GM10847 (cell line): ENCODE data around the gene ADCY4.
A peak's percentile ranks its signal among the peaks of the same experiment; 100 is the strongest.

Source experiments
- POLR2A ChIP-seq: IDR thresholded peaks from 2 replicates; pipeline ENCODE4 v1.6.1; 2011; ENCODE audit not compliant: insufficient read length; ENCODE audit errors: extremely low read depth

ADCY4 gene

DNA sequence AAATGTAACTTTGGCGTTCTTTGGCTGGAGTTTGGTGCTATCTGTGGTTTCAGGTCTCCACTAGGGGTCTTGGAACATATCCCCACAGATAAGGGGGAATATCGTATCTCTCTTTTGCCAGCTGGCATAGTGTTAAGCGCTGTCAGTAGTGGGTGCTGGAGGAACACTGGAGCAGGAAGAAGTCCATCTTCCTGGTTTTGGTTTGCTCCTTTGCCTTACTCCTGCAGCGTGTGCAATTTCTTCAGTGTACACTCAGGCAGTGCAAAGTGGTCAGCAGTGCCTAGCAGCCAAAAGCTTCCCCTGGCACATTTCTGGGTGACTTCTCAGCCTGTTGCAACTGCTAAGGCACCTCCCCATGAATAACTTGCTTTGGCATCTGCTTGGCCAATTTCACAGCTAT lies 16.6 kb upstream of the ADCY4 start:
- no peak for TF ChIP-seq POLR2A

- TF ChIP-seq POLR2A = no peak
These were observed 14.9 kb upstream of the ADCY4 start for GRCh38 chr14:24349742-24350141.

DNA sequence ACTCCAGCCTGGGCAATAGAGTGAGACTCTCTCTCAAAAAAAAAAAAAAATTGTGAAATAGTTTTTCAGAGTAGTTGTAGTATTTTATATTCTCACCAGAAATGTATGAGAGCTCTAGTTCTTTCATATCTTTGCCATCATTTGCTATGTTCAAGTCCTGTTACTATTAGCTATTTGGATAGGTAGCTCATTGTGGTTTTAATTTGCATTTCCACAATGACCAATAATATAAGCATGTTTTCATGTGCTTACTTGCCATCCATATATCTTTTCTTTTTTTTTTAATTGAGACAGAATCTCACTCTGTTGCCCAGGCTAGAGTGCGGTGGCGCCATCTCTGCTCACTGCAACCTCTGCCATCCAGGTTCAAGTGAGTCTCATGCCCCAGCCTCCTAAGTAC lies 13.3 kb upstream of the ADCY4 start:
- TF ChIP-seq POLR2A = no peak

DNA sequence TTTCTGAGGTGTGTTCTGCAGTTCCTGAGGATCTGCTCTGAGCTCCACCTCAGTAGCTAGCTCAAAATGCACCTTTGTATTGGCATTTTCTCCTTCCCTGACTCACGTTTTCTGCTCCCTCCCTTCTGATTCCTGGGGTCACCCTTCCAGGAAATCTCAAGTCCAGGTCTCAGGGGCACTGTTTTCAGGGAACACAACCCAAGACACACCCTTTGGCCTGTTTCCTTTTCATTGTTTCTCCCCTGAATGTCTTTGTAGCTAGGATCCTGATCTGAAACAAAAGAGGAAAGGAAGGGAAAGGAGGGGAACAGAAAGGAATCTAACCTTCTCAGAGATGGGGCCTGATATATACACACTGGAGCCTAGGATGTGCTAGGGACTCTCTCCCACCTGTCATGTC lies 12.3 kb upstream of the ADCY4 start:
- no peak for TF ChIP-seq POLR2A

GRCh38 chr14:24343795-24344660 lies 9.2 kb upstream of the ADCY4 start:
- TF ChIP-seq POLR2A = no peak

DNA sequence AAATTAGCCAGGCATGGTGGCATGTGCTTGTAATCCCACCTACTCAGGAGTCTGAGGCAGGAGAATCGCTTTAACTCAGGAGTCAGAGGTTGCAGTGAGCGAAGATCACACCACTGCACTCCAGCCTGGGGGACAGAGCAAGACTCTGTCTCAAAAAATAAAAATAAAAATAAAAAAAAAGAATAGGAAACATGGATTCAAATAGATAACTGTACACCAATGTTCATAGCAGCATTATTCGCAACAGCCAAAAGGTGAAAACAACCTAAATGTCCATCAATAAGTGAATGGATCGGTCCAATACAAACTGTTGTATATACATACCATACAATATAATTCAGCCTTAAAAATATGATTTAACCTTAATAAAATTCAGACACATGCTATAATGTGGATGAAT lies 8.0 kb upstream of the ADCY4 start:
- TF ChIP-seq POLR2A = no peak

GRCh38 chr14:24340606-24341005 lies 5.7 kb upstream of the ADCY4 start:
- no peak for TF ChIP-seq POLR2A

DNA sequence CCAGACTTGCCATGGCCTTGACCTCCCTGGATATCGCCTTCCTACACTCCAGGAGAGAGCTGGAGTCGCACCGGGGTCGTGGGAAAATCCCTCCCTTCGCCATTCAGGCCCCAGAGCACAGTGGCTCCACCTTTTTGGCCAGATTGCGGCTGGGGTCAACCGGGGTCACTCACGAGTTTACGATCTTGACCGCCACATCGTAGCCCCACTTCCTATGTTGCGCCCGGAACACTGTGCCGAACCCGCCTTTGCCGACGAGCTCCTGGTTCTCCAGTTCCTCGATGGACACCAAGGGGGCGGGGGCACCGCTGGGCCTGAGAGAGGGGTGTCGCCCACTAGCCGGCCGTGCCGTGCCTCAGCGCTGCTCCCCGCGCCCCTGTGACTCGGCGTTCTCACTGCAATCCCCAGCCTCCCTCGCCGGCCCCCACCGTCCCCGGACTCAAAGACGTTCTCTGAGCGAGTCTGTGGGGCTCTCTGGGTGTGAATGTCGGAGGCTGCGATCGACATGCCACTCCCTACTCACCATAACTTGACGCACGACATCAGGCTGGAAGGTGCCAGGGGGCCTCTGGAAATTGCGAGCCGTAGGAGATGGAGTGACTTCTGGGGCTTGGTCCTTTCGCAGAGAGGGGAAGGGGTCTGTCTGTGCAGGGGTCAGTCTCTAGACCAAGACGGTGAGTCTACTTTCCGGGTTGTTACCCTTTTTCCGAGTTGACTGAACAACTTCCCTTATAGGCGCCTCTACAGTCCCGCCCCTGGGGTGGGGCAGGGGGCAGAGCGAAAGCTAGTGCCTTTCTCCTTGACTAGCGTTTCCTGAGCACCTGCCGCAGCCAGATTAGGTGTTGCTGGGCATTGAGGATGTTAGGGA lies 4.6 kb upstream of the ADCY4 start, which contains the start of gene RIPK3:
Gene RIPK3, minus strand, starts transcription at position 708 of the 868 bp plus-strand sequence. Its CDS starts 165 bp downstream, at position 543.
- TF ChIP-seq POLR2A = peak; percentile 16

DNA sequence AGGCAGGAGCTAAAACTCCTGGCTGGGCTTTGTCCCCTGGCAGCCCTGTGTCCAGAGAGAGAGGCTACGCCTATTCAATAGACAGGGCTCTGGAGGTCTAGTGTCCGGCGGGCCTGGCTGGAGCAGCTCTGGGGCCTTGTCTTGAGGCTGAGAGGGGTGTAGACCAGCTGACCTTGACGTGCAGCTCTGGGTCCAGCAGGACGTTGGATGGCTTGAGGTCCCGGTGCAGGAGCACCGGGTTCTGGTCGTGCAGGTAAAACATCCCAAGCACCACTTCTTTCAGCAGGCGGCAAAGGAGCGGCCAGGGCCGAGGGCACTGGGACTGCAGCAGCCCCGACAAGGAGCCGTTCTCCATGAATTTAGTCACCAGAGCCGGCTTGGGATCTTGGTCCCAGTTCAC lies 4.0 kb upstream of the ADCY4 start:
- TF ChIP-seq POLR2A = no peak

- TF ChIP-seq POLR2A = no peak
These were observed 2.9 kb upstream of the ADCY4 start for GRCh38 chr14:24337824-24338175.

DNA sequence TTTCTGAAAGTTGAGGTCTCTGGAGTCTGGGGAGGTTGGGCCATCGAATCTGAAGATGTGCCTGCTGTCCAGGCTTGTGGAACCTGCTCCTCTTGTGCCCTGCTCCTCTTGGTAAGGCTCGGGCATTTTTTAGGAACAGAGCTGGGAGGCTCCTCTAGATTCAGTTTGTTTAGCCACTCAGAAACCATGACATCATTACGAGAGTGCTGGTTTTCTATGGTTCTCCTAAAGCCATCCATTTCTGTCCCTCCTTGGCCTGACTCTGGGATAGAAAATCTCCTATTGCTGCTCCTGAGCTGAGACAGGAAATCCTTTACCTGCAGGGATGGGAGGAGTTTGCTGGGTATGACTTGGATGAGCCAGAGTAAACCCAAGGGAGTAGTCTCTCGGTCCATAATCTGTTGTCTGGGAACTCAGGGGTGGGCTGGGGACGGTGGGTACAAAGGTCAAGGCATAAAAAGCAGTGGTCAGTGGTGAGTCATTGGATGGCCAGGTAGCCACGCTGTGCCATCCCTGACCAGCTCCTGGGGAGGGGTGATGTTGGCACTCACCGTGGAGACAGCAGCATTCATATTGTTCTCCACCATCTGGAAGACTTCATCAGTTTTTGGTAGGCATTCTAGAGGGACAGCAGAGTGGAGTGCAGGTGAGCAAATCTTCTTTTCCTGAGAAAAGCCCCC lies 2.4 kb upstream of the ADCY4 start:
- TF ChIP-seq POLR2A = no peak

DNA sequence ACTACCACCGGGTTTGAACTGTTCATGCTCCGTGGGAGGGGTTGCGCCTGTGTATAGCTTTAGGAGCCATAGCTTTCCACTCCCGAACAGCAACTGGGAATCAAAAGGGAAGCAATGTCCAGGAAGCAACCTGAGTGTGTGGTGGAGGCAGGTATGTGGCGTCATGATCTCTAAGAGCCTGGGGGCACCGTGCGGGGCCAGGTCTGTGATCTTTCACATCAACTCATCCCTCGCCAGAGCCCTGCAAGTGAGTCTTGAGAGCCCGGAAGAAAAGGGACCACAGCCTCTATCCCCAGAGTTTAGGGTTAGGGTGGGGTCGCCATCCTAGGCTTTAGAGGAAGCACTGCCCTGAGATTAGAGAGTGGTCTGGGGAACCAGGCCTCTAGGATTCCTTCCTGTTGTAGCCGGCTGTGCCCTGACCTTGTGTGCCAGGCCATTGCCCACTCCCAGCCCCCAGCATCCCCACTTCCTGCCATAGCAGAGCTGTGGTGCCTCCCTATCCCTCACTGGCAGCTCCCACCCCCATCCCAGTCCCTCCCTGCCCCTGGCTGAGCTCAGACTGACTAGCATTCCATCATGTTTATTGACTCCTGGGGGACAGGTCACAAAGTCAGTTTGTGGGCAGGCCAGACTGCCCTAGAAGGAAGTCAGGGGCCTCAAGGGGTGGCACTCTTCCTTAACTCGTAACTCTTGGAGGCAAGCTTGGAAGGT lies 745 bp upstream of the ADCY4 start:
- TF ChIP-seq POLR2A = no peak

GRCh38 chr14:24332268-24332993 lies 2.4 kb downstream of the ADCY4 start:
- TF ChIP-seq POLR2A = no peak

DNA sequence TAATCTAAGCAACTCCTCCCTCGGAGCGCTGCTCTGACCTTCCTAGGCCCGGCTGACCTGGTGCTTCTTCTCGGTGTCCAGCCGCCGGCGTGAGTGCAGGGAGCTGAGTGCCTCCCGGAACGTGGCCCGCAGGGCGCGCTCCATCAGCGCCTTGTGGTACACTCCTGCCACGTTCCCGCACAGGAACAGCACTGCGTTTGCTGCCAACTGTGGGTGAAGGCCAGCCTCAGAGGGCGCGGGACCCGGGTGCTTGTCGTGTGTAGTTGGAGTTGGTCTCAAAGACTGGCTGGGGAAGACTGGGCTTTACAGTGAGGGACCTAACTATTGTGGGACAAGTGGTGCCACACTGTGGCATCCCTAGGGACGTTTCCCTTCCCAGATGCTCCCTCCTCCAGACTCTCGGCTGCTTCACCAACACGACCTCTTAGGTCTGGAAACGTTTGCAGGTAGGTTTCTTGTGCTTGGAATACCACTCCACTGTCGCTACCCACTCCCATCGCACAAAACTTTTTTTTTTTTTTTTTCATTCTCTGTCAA lies 3.1 kb downstream of the ADCY4 start:
- no peak for TF ChIP-seq POLR2A

GRCh38 chr14:24330973-24331674 lies 3.7 kb downstream of the ADCY4 start:
- no peak for TF ChIP-seq POLR2A
